HepG2 (cell line): Measurements from ENCODE around the gene CS. TPM values are rescaled to one million over a fixed set of nuclear protein-coding genes. Genes with fewer than 3 reads are reported as not detected.

Experiments used
- ATAC-seq: fragments of 200-7000 bp; cut with Tn5 transposase; 3 replicates; pipeline ENCODE4 v1.9.1; 2020; ENCODE audit warnings: mild to moderate bottlenecking, moderate library complexity
- BruUV-seq: library from RNA; stranded (reverse); fragments of 400-500 nt; replicated peaks from 2 replicates; lab custom pipeline; 2021; lab: Mats Ljungman, UMichigan
- CTCF ChIA-PET: fragments of 300-600 bp; formaldehyde crosslinking; extraction: SDS; loops from one replicate; lab custom pipeline; 2021; ENCODE audit warnings: low total read pairs, inconsistent platforms, low intra/inter-chr PET ratio; lab: Yijun Ruan, JAX
- POLR2A ChIA-PET: fragments of 350-600 bp; sonication (Branson Sonifier 250); formaldehyde crosslinking; loops from one replicate; lab custom pipeline; 2020; ENCODE audit warnings: antibody characterized with exemption, inconsistent platforms; lab: Yijun Ruan, JAX
- DNase-seq: peaks from one replicate; pipeline ENCODE4 v3.0.0-alpha.2; 2015; ENCODE audit warnings: low spot score
- FAIRE-seq: peaks from 3 replicates; lab custom pipeline; 2011; peaks lifted over from hg19 to GRCh38; lab: Jason Lieb, UNC
- H2AFZ ChIP-seq: one replicate; pipeline ENCODE4 v1.6.1; 2011; ENCODE audit warnings: low read length, inconsistent platforms
- H3K27ac ChIP-seq: fragments of 300-600 bp; 3 replicates; pipeline ENCODE4 v1.8.0; 2011; ENCODE audit warnings: mixed run types, mild to moderate bottlenecking, mixed read lengths, low read length, inconsistent platforms; ENCODE audit not compliant: insufficient read depth; ENCODE audit errors: extremely low read length
- H3K27me3 ChIP-seq, 2 experiments: fragments of 200-600 bp in 1 of 2; 2 replicates in 1 of 2; 3 replicates in 1 of 2; pipeline versions ENCODE4 v1.6.0 to v1.8.0; 2011; ENCODE audit warnings: low read length in 2 of 2, mild to moderate bottlenecking in 2 of 2, moderate library complexity in 2 of 2, inconsistent platforms in 1 of 2; ENCODE audit not compliant: insufficient read depth in 2 of 2, control insufficient read depth in 1 of 2
- H3K36me3 ChIP-seq, 2 experiments: fragments of 200-600 bp in 1 of 2; replicated peaks in 1 of 2; 2 replicates in 1 of 2; 3 replicates in 1 of 2; pipeline versions ENCODE4 v1.5.1 to v1.8.0; 2011; ENCODE audit warnings: low read length in 2 of 2, inconsistent platforms in 1 of 2; ENCODE audit not compliant: insufficient read depth in 2 of 2, control insufficient read depth in 1 of 2
- H3K4me1 ChIP-seq: 2 replicates; pipeline ENCODE4 v1.5.1; 2012; ENCODE audit warnings: low read length, inconsistent platforms; ENCODE audit not compliant: insufficient read depth
- H3K4me2 ChIP-seq: 2 replicates; pipeline ENCODE4 v1.6.0; 2011; ENCODE audit warnings: low read depth, low read length, inconsistent platforms
- H3K4me3 ChIP-seq, 3 experiments: fragments of 200-600 bp in 1 of 3; sonication (generic), shearing (Covaris generic) in 1 of 3; replicated peaks in 1 of 3; 2 replicates each; pipeline ENCODE4 v1.5.1; 2011 to 2016; ENCODE audit warnings: low read length in 3 of 3, inconsistent platforms in 2 of 3, low read depth in 2 of 3, mild to moderate bottlenecking in 2 of 3, control low read depth in 1 of 3, mixed read lengths in 1 of 3; ENCODE audit not compliant: insufficient read depth in 1 of 3
- H3K79me2 ChIP-seq: one replicate; pipeline ENCODE4 v1.6.1; 2011; ENCODE audit warnings: low read length, inconsistent platforms; ENCODE audit not compliant: insufficient read depth
- H3K9ac ChIP-seq: 2 replicates; pipeline ENCODE4 v1.6.0; 2011; ENCODE audit warnings: mild to moderate bottlenecking, low read depth, low read length, inconsistent platforms; ENCODE audit not compliant: insufficient read depth
- H3K9me3 ChIP-seq: 2 replicates; pipeline ENCODE4 v1.5.1; 2012; ENCODE audit warnings: mild to moderate bottlenecking, low read length
- H4K20me1 ChIP-seq: 2 replicates; pipeline ENCODE4 v1.6.0; 2011; ENCODE audit warnings: inconsistent platforms, mild to moderate bottlenecking, low read length, moderate library complexity; ENCODE audit not compliant: insufficient read depth
- ARNT ChIP-seq: fragments of 450-650 bp; IDR thresholded peaks from 2 replicates; pipeline ENCODE4 v1.6.1; 2017
- GZF1 ChIP-seq: sonication (generic); formaldehyde crosslinking; IDR thresholded peaks from 2 replicates; pipeline ENCODE4 v1.5.1; 2020; ENCODE audit warnings: mild to moderate bottlenecking, missing genetic modification reagents
- HCFC1 ChIP-seq: fragments of 150-350 bp; IDR thresholded peaks from 2 replicates; pipeline ENCODE4 v1.6.1; 2014; ENCODE audit warnings: low read depth, low read length
- HNRNPL ChIP-seq: fragments of 200-400 bp; formaldehyde crosslinking; IDR thresholded peaks from 2 replicates; pipeline ENCODE4 v1.6.1; 2017; ENCODE audit warnings: mild to moderate bottlenecking, low read depth, low read length
- POLR2AphosphoS5 ChIP-seq: IDR thresholded peaks from 2 replicates; pipeline ENCODE4 v1.6.1; 2012; ENCODE audit warnings: low read depth, low read length
- RFXANK ChIP-seq: IDR thresholded peaks from 2 replicates; pipeline ENCODE4 v1.6.1; 2016
- RORA ChIP-seq: sonication (generic); formaldehyde crosslinking; IDR thresholded peaks from 2 replicates; pipeline ENCODE4 v1.5.0; 2020; ENCODE audit warnings: mild to moderate bottlenecking, missing genetic modification reagents, moderate library complexity
- WIZ ChIP-seq: sonication (generic); formaldehyde crosslinking; IDR thresholded peaks from 2 replicates; pipeline ENCODE4 v1.5.1; 2020; ENCODE audit warnings: mild to moderate bottlenecking, missing genetic modification reagents
- ZBTB3 ChIP-seq: sonication (generic); formaldehyde crosslinking; IDR thresholded peaks from 2 replicates; pipeline ENCODE4 v1.4.0; 2020; ENCODE audit warnings: low read depth, mild to moderate bottlenecking, moderate library complexity, missing genetic modification reagents, borderline replicate concordance
- ZFP90 ChIP-seq: sonication (generic); formaldehyde crosslinking; IDR thresholded peaks from 2 replicates; pipeline ENCODE4 v1.8.0; 2022; ENCODE audit warnings: missing genetic modification reagents, mild to moderate bottlenecking, inconsistent platforms, borderline replicate concordance
- ZNF850 ChIP-seq: sonication (generic); formaldehyde crosslinking; conservative IDR thresholded peaks from 2 replicates; pipeline ENCODE4 v1.9.0; 2021; ENCODE audit warnings: mild to moderate bottlenecking, missing genetic modification reagents
- WGBS: methylation state at CpG from one replicate; pipeline ENCODE4 v1.1.6; 2017; ENCODE audit warnings: low lambda C conversion rate; 5-methylcytosine and 5-hydroxymethylcytosine counted together
- in situ Hi-C: cut with HindIII; loops from 2 replicates; pipeline ENCODE4 v1.10.0; 2017; ENCODE audit warnings: low pct_unique_long_range_greater_than_20kb; ENCODE audit not compliant: extremely low pct_ligation_motif_present
- intact Hi-C: fragments of 100-400 bp; cut with micrococcal nuclease; formaldehyde crosslinking; loops from one replicate; pipeline ENCODE4 v1.10.0; 2022; ENCODE audit not compliant: unreplicated experiment
- polyA plus RNA-seq, 8 experiments: library from polyadenylated mRNA; depleted of rRNA in 3 of 8; stranded (reverse) in 7 of 8; unstranded in 1 of 8; fragments of >200 nt; fragmentation: Illumina TruSeq in 4 of 8; extraction: Trizol in 4 of 8; gene quantifications; 2 replicates each; pipeline versions ENCODE4 v1.2.1 to v1.2.3, GENCODE V29; 2011 to 2016; ENCODE audit warnings: low read depth in 4 of 8, missing spikeins in 1 of 8, mixed read lengths in 1 of 8; ENCODE audit not compliant: insufficient read depth in 1 of 8
- total RNA-seq, 5 experiments: library from RNA; depleted of rRNA; stranded (reverse); fragments of >200 nt; fragmentation: Illumina TruSeq; extraction: Trizol; gene quantifications; 2 replicates each; pipeline ENCODE4 v1.2.3, GENCODE V29; 2016; ENCODE audit warnings: low read depth in 1 of 5
- TF ChIP-seq, protein P1 (sequence below): sonication (generic); formaldehyde crosslinking; IDR thresholded peaks from 2 replicates; pipeline ENCODE4 v1.4.0; 2020; ENCODE audit warnings: missing genetic modification reagents, borderline replicate concordance
- TF ChIP-seq, protein P2 (sequence below): sonication (generic); formaldehyde crosslinking; IDR thresholded peaks from 2 replicates; pipeline ENCODE4 v1.8.0; 2022; ENCODE audit warnings: mild to moderate bottlenecking, missing genetic modification reagents; ENCODE audit not compliant: insufficient replicate concordance
- TF ChIP-seq, protein P3 (sequence below): IDR thresholded peaks from 2 replicates; pipeline ENCODE4 v1.6.1; 2016; ENCODE audit warnings: missing biosample characterization, missing genetic modification reagents, low read depth
- TF ChIP-seq, protein P4 (sequence below): sonication (generic); formaldehyde crosslinking; IDR thresholded peaks from 2 replicates; pipeline ENCODE4 v1.5.0; 2020; ENCODE audit warnings: missing genetic modification reagents, mild to moderate bottlenecking, borderline replicate concordance

Gene CS
- total and polyA plus RNA-seq, 2 of the 13 experiments (the other 11 are each of a cell fraction or from before 2014, with no cell fraction given), result 173 to 175 TPM

DNA sequence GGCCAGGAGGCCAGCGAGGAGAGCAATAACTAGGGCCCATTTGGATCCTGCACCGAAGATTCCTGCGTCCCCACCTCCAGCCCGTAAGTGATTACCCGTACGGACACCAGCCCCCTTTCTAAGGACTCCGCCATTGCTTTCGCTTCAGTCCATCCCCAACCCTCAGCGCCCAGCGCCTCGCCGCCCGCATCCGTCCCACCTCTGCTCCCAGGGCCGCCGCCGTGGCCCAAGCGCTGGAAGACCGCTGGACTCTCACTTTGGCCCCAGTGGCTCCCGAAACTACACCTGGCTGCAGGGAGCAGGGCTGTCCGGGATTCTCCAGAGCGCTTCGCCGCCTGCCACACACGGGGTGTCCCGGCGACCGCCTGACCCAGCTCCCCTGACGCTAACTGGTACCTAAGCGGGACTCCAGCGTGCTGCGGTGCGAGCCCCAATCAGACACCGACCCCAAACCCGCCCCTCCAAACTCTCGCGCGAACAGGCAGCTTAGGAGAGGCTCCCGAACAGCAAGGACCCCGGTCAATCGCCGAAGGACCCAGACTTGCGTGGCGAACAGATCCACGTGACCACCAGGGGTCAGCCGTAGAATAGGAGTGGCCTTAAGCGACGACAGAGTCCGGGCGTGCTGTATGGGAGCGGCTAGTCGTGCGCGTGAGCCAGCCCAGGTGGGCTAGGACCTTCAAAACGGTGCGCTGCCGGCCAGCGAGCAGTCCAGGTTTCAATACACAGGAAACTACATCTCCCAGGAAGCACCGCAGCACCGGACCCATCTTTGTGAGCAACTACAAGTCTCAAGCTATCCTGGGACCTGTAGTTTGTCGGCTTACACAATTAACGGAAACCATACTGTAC lies 15.7 kb upstream of the CS start, which contains the start of gene CNPY2 (continued):
- TF ChIP-seq, protein P1, sequence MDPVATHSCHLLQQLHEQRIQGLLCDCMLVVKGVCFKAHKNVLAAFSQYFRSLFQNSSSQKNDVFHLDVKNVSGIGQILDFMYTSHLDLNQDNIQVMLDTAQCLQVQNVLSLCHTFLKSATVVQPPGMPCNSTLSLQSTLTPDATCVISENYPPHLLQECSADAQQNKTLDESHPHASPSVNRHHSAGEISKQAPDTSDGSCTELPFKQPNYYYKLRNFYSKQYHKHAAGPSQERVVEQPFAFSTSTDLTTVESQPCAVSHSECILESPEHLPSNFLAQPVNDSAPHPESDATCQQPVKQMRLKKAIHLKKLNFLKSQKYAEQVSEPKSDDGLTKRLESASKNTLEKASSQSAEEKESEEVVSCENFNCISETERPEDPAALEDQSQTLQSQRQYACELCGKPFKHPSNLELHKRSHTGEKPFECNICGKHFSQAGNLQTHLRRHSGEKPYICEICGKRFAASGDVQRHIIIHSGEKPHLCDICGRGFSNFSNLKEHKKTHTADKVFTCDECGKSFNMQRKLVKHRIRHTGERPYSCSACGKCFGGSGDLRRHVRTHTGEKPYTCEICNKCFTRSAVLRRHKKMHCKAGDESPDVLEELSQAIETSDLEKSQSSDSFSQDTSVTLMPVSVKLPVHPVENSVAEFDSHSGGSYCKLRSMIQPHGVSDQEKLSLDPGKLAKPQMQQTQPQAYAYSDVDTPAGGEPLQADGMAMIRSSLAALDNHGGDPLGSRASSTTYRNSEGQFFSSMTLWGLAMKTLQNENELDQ, result no peak
- TF ChIP-seq GZF1 (CRISPR knock-in tag), result no peak
- no peak for TF ChIP-seq ZBTB3 (CRISPR knock-in tag)

DNA sequence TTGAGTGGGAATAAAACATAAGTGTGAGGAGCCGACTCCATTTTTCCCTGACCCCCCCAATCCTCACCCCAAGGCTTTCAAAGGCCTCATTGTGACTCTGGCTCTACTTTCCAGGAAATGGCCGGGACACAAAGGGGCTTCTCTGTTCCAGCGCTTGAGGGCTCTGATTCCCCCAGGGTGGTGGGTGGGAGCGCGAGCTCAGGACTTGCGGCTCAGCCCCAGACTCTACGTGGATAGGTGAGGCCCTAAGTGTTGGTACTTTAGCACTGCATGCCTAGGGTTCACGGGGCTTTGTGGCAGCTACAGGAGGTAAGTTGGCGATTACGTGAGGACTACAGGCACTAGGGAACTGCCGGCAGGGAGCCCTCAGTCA lies 15.1 kb upstream of the CS start:
- Histone ChIP-seq H3K27ac (peak overlapping the region; percentile 83), H3K27me3 (no peaks in the 10 kb centered on the region; a peak in 1 of 5 replicates), H3K79me2 (peaks cover 17% of the 10 kb centered on the region), H3K4me3 (peak overlapping the region; percentile 83 to 90 (median 84)), H4K20me1 (no peaks in the 10 kb centered on the region), H2AFZ (no peak overlapping the region), H3K9ac (peak overlapping the region; percentile 93), H3K4me1 (peaks cover 24% of the 10 kb centered on the region), H3K36me3 (peaks cover 9 to 19% of the 10 kb centered on the region in 2 experiments), H3K4me2 (peak overlapping the region; percentile 92), H3K9me3 (no peaks in the 10 kb centered on the region)
- ChIA-PET POLR2A (interaction anchor here (0.5 to 3.8 kb wide), 35 partner anchors 8 to 321 kb away, joined by 3 to 71 read pairs (median 6); partner anchors contain the start of genes ANKRD52, APOF, COQ10A and GLS2), CTCF (no interaction called here)
- ATAC-seq (peak; percentile 5), DNase-seq (no peak), FAIRE-seq (no peak)
- TSS peak; percentile 82 for BruUV-seq
- in situ Hi-C loops (loop anchor here (5.0 kb wide), 1 partner anchor 147 kb away; no protein-coding TSS in a partner anchor), intact Hi-C loops (no loop called here)
- WGBS, result 0% methylated on average over 6 of the region's 11 CpGs
- no peak for TF ChIP-seq WIZ (CRISPR knock-in tag)
- TF ChIP-seq HNRNPL, result no peak
- TF ChIP-seq ZFP90, result no peak
- TF ChIP-seq, protein P2, sequence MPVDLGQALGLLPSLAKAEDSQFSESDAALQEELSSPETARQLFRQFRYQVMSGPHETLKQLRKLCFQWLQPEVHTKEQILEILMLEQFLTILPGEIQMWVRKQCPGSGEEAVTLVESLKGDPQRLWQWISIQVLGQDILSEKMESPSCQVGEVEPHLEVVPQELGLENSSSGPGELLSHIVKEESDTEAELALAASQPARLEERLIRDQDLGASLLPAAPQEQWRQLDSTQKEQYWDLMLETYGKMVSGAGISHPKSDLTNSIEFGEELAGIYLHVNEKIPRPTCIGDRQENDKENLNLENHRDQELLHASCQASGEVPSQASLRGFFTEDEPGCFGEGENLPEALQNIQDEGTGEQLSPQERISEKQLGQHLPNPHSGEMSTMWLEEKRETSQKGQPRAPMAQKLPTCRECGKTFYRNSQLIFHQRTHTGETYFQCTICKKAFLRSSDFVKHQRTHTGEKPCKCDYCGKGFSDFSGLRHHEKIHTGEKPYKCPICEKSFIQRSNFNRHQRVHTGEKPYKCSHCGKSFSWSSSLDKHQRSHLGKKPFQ (CRISPR knock-in tag), result peak; percentile 61
- TF ChIP-seq ARNT, result no peak
- TF ChIP-seq, protein P3, sequence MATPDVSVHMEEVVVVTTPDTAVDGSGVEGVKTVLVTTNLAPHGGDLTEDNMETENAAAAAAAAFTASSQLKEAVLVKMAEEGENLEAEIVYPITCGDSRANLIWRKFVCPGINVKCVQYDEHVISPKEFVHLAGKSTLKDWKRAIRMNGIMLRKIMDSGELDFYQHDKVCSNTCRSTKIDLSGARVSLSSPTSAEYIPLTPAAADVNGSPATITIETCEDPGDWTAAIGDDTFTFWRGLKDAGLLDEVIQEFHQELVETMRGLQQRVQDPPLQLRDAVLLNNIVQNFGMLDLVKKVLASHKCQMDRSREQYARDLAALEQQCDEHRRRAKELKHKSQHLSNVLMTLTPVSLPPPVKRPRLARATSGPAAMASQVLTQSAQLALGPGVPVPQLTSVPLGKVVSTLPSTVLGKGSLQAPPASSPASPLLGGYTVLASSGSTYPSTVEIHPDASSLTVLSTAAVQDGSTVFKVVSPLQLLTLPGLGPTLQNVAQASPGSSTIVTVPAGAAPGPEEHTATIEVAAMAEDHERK (CRISPR knock-in tag), result no peak
- TF ChIP-seq RFXANK (CRISPR knock-in tag), result no peak
- no peak for TF ChIP-seq HCFC1
- TF ChIP-seq RORA (CRISPR knock-in tag), result no peak
- no peak for TF ChIP-seq ZNF850 (CRISPR knock-in tag)
- TF ChIP-seq POLR2AphosphoS5, result no peak
- TF ChIP-seq, protein P4, sequence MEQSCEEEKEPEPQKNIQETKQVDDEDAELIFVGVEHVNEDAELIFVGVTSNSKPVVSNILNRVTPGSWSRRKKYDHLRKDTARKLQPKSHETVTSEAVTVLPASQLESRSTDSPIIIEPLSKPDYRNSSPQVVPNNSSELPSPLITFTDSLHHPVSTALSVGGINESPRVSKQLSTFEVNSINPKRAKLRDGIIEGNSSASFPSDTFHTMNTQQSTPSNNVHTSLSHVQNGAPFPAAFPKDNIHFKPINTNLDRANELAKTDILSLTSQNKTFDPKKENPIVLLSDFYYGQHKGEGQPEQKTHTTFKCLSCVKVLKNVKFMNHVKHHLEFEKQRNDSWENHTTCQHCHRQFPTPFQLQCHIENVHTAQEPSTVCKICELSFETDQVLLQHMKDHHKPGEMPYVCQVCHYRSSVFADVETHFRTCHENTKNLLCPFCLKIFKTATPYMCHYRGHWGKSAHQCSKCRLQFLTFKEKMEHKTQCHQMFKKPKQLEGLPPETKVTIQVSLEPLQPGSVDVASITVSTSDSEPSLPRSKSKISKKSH (CRISPR knock-in tag), result peak; percentile 6; the same call in 1 of the 2 replicates
